Progenitor cell of endocrine pancreas (in vitro differentiated cells): Measurements from ENCODE around the gene TMED1. TPM values are rescaled to one million over a fixed set of nuclear protein-coding genes. Genes with fewer than 3 reads are reported as not detected.
A peak's percentile ranks its signal among the peaks of the same experiment; 100 is the strongest.

Source experiments
- DNase-seq: peaks from one replicate; pipeline ENCODE4 v3.0.0; 2021; ENCODE audit warnings: low spot score; ENCODE audit not compliant: unreplicated experiment
- H3K27ac Mint-ChIP-seq: 2 replicates; pipeline ENCODE4 v1.8.0; 2021; ENCODE audit warnings: mild to moderate bottlenecking, moderate library complexity, mixed read lengths
- H3K27me3 Mint-ChIP-seq: 2 replicates; pipeline ENCODE4 v1.8.0; 2021; ENCODE audit warnings: mixed read lengths
- H3K36me3 Mint-ChIP-seq: 2 replicates; pipeline ENCODE4 v1.8.0; 2022; ENCODE audit warnings: mixed read lengths; ENCODE audit not compliant: insufficient read depth
- H3K4me1 Mint-ChIP-seq: 2 replicates; pipeline ENCODE4 v1.8.0; 2021; ENCODE audit warnings: low read depth, mixed read lengths
- H3K4me3 Mint-ChIP-seq: 2 replicates; pipeline ENCODE4 v1.8.0; 2021; ENCODE audit warnings: low read depth, mild to moderate bottlenecking, moderate library complexity, mixed read lengths
- H3K9me3 Mint-ChIP-seq: 2 replicates; pipeline ENCODE4 v1.8.0; 2021; ENCODE audit warnings: low read depth, mixed read lengths
- CTCF ChIP-seq: fragments of 200-600 bp; sonication (generic); IDR thresholded peaks from one replicate; pipeline ENCODE4 v1.5.0; 2021; ENCODE audit warnings: antibody characterized with exemption, mild to moderate bottlenecking; ENCODE audit not compliant: unreplicated experiment
- total RNA-seq: library from RNA; stranded (reverse); gene quantifications from 2 replicates; pipeline ENCODE4 v1.2.1, GENCODE V29; 2021

Gene TMED1
- total RNA-seq, 1 donor from 2014 or later = 39.3 TPM

- no peak overlapping the region for H3K27ac Mint-ChIP-seq
- no peaks in the 10 kb centered on the region for H3K36me3 Mint-ChIP-seq
- no peak for DNase-seq
- no peaks in the 10 kb centered on the region for H3K27me3 Mint-ChIP-seq
- no peaks in the 10 kb centered on the region for H3K9me3 Mint-ChIP-seq
- H3K4me3 Mint-ChIP-seq = no peak overlapping the region
- no peak for TF ChIP-seq CTCF
- peaks cover 9% of the 10 kb centered on the region for H3K4me1 Mint-ChIP-seq
Observed at GRCh38 chr19:10868872-10869547, 33.0 kb upstream of the TMED1 start.

DNA sequence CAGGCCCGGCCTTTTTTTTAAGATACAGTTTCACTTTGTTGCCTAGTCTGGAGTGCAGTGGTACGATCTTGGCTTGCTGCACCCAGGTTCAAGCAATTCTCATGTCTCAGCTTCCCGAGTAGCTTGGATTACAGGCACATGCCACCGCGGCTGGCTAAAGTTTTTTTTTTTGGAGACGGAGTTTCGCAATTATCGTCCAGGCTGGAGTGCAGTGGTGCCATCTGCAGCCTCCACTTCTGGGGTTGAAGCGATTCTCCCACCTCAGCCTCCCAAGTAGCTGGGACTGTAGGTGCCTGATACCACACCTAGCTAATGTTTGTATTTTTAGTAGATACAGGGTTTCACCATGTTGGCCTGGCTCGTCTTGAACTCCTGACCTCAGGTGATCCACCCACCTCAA is 30.5 kb upstream of the TMED1 start:
- H3K4me3 Mint-ChIP-seq = no peak overlapping the region
- H3K27me3 Mint-ChIP-seq = no peaks in the 10 kb centered on the region
- H3K4me1 Mint-ChIP-seq = peaks cover 12% of the 10 kb centered on the region
- no peaks in the 10 kb centered on the region for H3K9me3 Mint-ChIP-seq
- no peaks in the 10 kb centered on the region for H3K36me3 Mint-ChIP-seq
- DNase-seq = no peak
- no peak overlapping the region for H3K27ac Mint-ChIP-seq
- no peak for TF ChIP-seq CTCF

GRCh38 chr19:10864538-10864899 is 28.5 kb upstream of the TMED1 start:
- peak; percentile 68 for DNase-seq
- Mint-ChIP-seq H3K36me3 (no peaks in the 10 kb centered on the region), H3K27ac (peak overlapping the region; percentile 74), H3K27me3 (no peaks in the 10 kb centered on the region), H3K9me3 (no peaks in the 10 kb centered on the region), H3K4me3 (no peak overlapping the region), H3K4me1 (peaks cover 10% of the 10 kb centered on the region)
- peak; percentile 89 for TF ChIP-seq CTCF

DNA sequence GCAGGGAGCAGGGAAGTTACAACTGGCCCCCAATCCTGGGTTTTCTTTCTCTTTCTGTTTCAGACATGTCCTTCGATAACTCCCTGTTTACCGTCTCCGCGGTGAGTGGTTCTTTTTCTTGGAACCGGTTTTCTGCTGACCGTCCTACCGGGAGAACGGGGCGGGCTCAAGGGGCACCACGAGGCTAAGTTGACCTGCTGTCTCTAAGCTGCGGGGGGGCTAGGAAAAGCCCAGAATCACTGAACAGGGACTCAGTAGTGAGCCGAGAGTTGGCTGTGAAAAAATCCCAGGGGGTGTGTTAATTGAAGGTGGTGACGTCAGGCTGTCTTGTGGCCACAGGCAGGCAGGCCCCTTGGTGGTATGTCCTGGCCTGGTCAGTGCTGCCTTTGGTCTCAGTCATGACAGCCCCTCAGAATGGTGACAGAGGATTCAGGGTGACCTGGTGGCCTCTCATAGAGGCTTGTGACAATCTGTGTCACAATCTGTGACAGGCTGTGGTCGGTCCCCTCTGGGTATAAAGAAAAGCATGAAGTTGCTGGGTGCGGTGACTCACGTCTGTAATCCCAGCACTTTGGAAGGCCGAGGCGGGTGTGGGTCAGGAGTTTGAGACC is 27.2 kb upstream of the TMED1 start:
- Mint-ChIP-seq H3K27ac (peak overlapping the region; percentile 82), H3K36me3 (no peaks in the 10 kb centered on the region), H3K9me3 (no peaks in the 10 kb centered on the region), H3K4me1 (peaks cover 10% of the 10 kb centered on the region), H3K4me3 (no peak overlapping the region), H3K27me3 (no peaks in the 10 kb centered on the region)
- no peak for DNase-seq
- no peak for TF ChIP-seq CTCF

DNA sequence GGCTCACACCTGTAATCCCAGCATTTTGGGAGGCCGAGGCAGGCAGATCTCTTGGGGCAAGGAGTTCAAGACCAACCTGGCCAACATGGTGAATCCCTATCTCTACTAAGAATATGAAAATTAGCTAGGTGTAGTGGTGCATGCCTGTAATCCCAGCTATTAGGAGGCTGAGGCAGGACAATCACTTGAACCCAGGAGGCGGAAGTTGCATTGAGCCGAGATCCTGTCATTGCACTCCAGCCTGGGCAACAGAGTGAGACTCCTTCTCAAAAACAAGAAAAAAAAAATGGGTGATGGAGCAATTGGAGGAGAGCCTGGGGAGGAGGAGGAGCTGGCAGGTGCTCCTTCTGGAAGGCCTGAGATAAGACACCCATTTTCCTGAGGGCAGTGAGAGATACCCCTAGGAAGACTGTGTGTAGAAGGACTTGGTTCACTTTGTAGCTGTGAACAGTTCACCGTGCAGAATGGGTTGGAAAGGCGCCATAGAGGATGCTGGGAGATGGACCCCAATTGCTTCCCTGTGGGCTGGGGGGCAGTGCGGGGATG is 26.6 kb upstream of the TMED1 start:
- no peaks in the 10 kb centered on the region for H3K27me3 Mint-ChIP-seq
- H3K27ac Mint-ChIP-seq = peak overlapping the region; percentile 78
- no peaks in the 10 kb centered on the region for H3K9me3 Mint-ChIP-seq
- peaks cover 10% of the 10 kb centered on the region for H3K4me1 Mint-ChIP-seq
- no peak for DNase-seq
- no peaks in the 10 kb centered on the region for H3K36me3 Mint-ChIP-seq
- no peak for TF ChIP-seq CTCF
- no peak overlapping the region for H3K4me3 Mint-ChIP-seq
